ENCODE results near the gene C22orf15. TPM values are rescaled to one million over a fixed set of nuclear protein-coding genes. Genes with fewer than 3 reads are reported as not detected.

C22orf15 gene
- polyA plus RNA-seq, 2 of the 4 experiments (the other 2 are of a cell fraction), result not detected

GRCh38 chr22:23781511-23782183, 18.9 kb downstream of the C22orf15 start:
- ATAC-seq (peak; percentile 67 to 74), DNase-seq (ENCODE audit: low read depth in 1 of 2, low spot score in 1 of 2) (peak; percentile 29 to 37), FAIRE-seq (no peak)
- Histone ChIP-seq H3K9me3 (no peaks in the 10 kb centered on the region), H3K4me3 (no peak overlapping the region), H3K27ac (peak overlapping the region in 1 of 2 experiments; percentile 66; a peak in 4 of 6 replicates), H3K4me2 (peak overlapping the region; percentile 50), H3K4me1 (peaks cover 31% of the 10 kb centered on the region)
- WGBS (ENCODE audit: missing lambda C conversion rate), result 39% methylated on average over 11 of the region's 14 CpGs
- POLR2A ChIA-PET, result no interaction called here
- CTCF ChIA-PET, result interaction anchor here (1.0 to 1.1 kb wide), 2 partner anchors 13 to 68 kb away, joined by 4 read pairs; no protein-coding TSS in a partner anchor
- no peak for TF ChIP-seq MYC (IDR thresholded peaks at IDR 0.05; ENCODE audit: borderline replicate concordance, low read length)
- TF ChIP-seq CHD2 (IDR thresholded peaks at IDR 0.05; ENCODE audit: low read length, partially characterized antibody), result no peak
- TF ChIP-seq MAX (IDR thresholded peaks at IDR 0.05), result peak; percentile 64

- no peak for TF ChIP-seq RFX5 (IDR thresholded peaks at IDR 0.05)
- TF ChIP-seq REST (IDR thresholded peaks at IDR 0.05), result no peak
- TF ChIP-seq NFE2L2 (conservative IDR thresholded peaks at IDR 0.05; ENCODE audit: low read length), result no peak
- TF ChIP-seq E2F6 (IDR thresholded peaks at IDR 0.05; ENCODE audit: borderline replicate concordance, low read depth), result no peak
- TF ChIP-seq PHF8 (IDR thresholded peaks at IDR 0.05; ENCODE audit: borderline replicate concordance, low read depth), result no peak
- ChIA-PET POLR2A (no interaction called here), CTCF (interaction anchor here (1.1 kb wide), 1 partner anchor 14 kb away, joined by 4 read pairs; no protein-coding TSS in a partner anchor)
- Histone ChIP-seq H3K27ac (peak overlapping the region in 1 of 2 experiments; percentile 66; a peak in 2 of 6 replicates), H3K9me3 (no peaks in the 10 kb centered on the region), H3K4me3 (no peak overlapping the region), H3K4me1 (peaks cover 31% of the 10 kb centered on the region), H3K4me2 (no peak overlapping the region)
- DNase-seq (ENCODE audit: low read depth in 1 of 2, low spot score in 1 of 2) (no peak), ATAC-seq (no peak), FAIRE-seq (no peak)
- 91% methylated on average over 9 of the region's 16 CpGs for WGBS (ENCODE audit: missing lambda C conversion rate)
Observed at GRCh38 chr22:23782252-23782651, 19.5 kb downstream of the C22orf15 start.

- DNase-seq (ENCODE audit: low read depth in 1 of 2, low spot score in 1 of 2) (no peak), ATAC-seq (no peak), FAIRE-seq (no peak)
- Histone ChIP-seq H3K4me3 (no peak overlapping the region), H3K4me1 (peaks cover 31% of the 10 kb centered on the region), H3K27ac (peak overlapping the region in 1 of 2 experiments; percentile 66; a peak in 1 of 6 replicates), H3K4me2 (no peak overlapping the region), H3K9me3 (no peaks in the 10 kb centered on the region)
- TF ChIP-seq BCL3 (IDR thresholded peaks at IDR 0.05) (no peak), TFCP2L1 (CRISPR knock-in tag; IDR thresholded peaks at IDR 0.05) (no peak), KDM1A (IDR thresholded peaks at IDR 0.05; ENCODE audit: low read depth) (no peak), E2F6 (IDR thresholded peaks at IDR 0.05; ENCODE audit: borderline replicate concordance, low read depth) (no peak), POLR2A (IDR thresholded peaks at IDR 0.05; ENCODE audit: low read length) (no peak), ZFP36 (IDR thresholded peaks at IDR 0.05; ENCODE audit: borderline replicate concordance, partially characterized antibody) (no peak), HMGXB4 (CRISPR knock-in tag; IDR thresholded peaks at IDR 0.05; ENCODE audit: borderline replicate concordance) (no peak), PBX3 (IDR thresholded peaks at IDR 0.05) (no peak), GATA3 (IDR thresholded peaks at IDR 0.05; ENCODE audit: borderline replicate concordance) (no peak), FOXS1 (CRISPR knock-in tag; IDR thresholded peaks at IDR 0.05) (no peak), KDM5A (IDR thresholded peaks at IDR 0.05) (no peak), CHD4 (IDR thresholded peaks at IDR 0.05; ENCODE audit: borderline replicate concordance) (no peak), EP300 (IDR thresholded peaks at IDR 0.05) (no peak), ZSCAN20 (CRISPR knock-in tag; IDR thresholded peaks at IDR 0.05) (no peak), RFX5 (IDR thresholded peaks at IDR 0.05) (no peak), RCOR1 (IDR thresholded peaks at IDR 0.05; ENCODE audit: low read depth, low read length) (no peak), HOXB13 (CRISPR knock-in tag; IDR thresholded peaks at IDR 0.05; ENCODE audit: low read depth) (no peak), FOSB (CRISPR knock-in tag; IDR thresholded peaks at IDR 0.05) (no peak)
- CTCF ChIA-PET, result no interaction called here
- WGBS (ENCODE audit: missing lambda C conversion rate), result no CpG with 5 or more reads among the region's 1 CpG
- POLR2A ChIA-PET, result no interaction called here
Observed at GRCh38 chr22:23782703-23783102, 19.9 kb downstream of the C22orf15 start.

Measured in A549 (cell line).